ENCODE results near the gene CDH10.
A peak's percentile ranks its signal among the peaks of the same experiment; 100 is the strongest.

The CDH10 gene

GRCh38 chr5:24630918-24631317 lies 13.9 kb downstream of the CDH10 start:
- no peak for TF ChIP-seq JUND (IDR thresholded peaks at IDR 0.05; ENCODE audit: low read depth)

GRCh38 chr5:24629798-24630197 lies 15.0 kb downstream of the CDH10 start:
- in situ Hi-C loops (cut with HindIII; ENCODE audit: low pct_unique_long_range_greater_than_20kb, low sequenced_read_pairs) = no loop called here
- DNase-seq (ENCODE audit: low read depth in 1 of 2, low spot score in 1 of 2) = no peak

More at GRCh38 chr5:24630918-24631317, 13.9 kb downstream of the CDH10 start:
- no peak for DNase-seq (ENCODE audit: low read depth in 1 of 2, low spot score in 1 of 2)
- in situ Hi-C loops (cut with HindIII; ENCODE audit: low pct_unique_long_range_greater_than_20kb, low sequenced_read_pairs) = no loop called here

GRCh38 chr5:24624872-24625271 lies 19.9 kb downstream of the CDH10 start:
- in situ Hi-C loops (cut with HindIII; ENCODE audit: low pct_unique_long_range_greater_than_20kb, low sequenced_read_pairs) = no loop called here
- no peak for DNase-seq (ENCODE audit: low read depth in 1 of 2, low spot score in 1 of 2)
- TF ChIP-seq JUND (IDR thresholded peaks at IDR 0.05; ENCODE audit: low read depth) = no peak

More at GRCh38 chr5:24629798-24630197, 15.0 kb downstream of the CDH10 start:
- TF ChIP-seq JUND (IDR thresholded peaks at IDR 0.05; ENCODE audit: low read depth) = no peak

GRCh38 chr5:24623624-24624023 lies 21.2 kb downstream of the CDH10 start:
- in situ Hi-C loops (cut with HindIII; ENCODE audit: low pct_unique_long_range_greater_than_20kb, low sequenced_read_pairs) = no loop called here
- no peak for TF ChIP-seq JUND (IDR thresholded peaks at IDR 0.05; ENCODE audit: low read depth)

GRCh38 chr5:24623031-24623430 lies 21.7 kb downstream of the CDH10 start:
- in situ Hi-C loops (cut with HindIII; ENCODE audit: low pct_unique_long_range_greater_than_20kb, low sequenced_read_pairs) = no loop called here
- DNase-seq (ENCODE audit: low read depth in 1 of 2, low spot score in 1 of 2) = no peak
- no peak for TF ChIP-seq JUND (IDR thresholded peaks at IDR 0.05; ENCODE audit: low read depth)

More at GRCh38 chr5:24623624-24624023, 21.2 kb downstream of the CDH10 start:
- DNase-seq (ENCODE audit: low read depth in 1 of 2, low spot score in 1 of 2) = no peak

GRCh38 chr5:24621792-24622191 lies 23.0 kb downstream of the CDH10 start:
- DNase-seq (ENCODE audit: low read depth in 1 of 2, low spot score in 1 of 2) = peak in 1 of 2 experiments; percentile 55

GRCh38 chr5:24616566-24616965 lies 28.2 kb downstream of the CDH10 start:
- in situ Hi-C loops (cut with HindIII; ENCODE audit: low pct_unique_long_range_greater_than_20kb, low sequenced_read_pairs) = no loop called here
- no peak for TF ChIP-seq JUND (IDR thresholded peaks at IDR 0.05; ENCODE audit: low read depth)
- DNase-seq (ENCODE audit: low read depth in 1 of 2, low spot score in 1 of 2) = no peak

More at GRCh38 chr5:24621792-24622191, 23.0 kb downstream of the CDH10 start:
- in situ Hi-C loops (cut with HindIII; ENCODE audit: low pct_unique_long_range_greater_than_20kb, low sequenced_read_pairs) = no loop called here
- no peak for TF ChIP-seq JUND (IDR thresholded peaks at IDR 0.05; ENCODE audit: low read depth)

GRCh38 chr5:24615159-24615558 lies 29.6 kb downstream of the CDH10 start:
- no peak for TF ChIP-seq JUND (IDR thresholded peaks at IDR 0.05; ENCODE audit: low read depth)
- in situ Hi-C loops (cut with HindIII; ENCODE audit: low pct_unique_long_range_greater_than_20kb, low sequenced_read_pairs) = no loop called here
- DNase-seq (ENCODE audit: low read depth in 1 of 2, low spot score in 1 of 2) = no peak

GRCh38 chr5:24609706-24610105 lies 35.1 kb downstream of the CDH10 start:
- in situ Hi-C loops (cut with HindIII; ENCODE audit: low pct_unique_long_range_greater_than_20kb, low sequenced_read_pairs) = no loop called here
- no peak for DNase-seq (ENCODE audit: low read depth in 1 of 2, low spot score in 1 of 2)
- no peak for TF ChIP-seq JUND (IDR thresholded peaks at IDR 0.05; ENCODE audit: low read depth)

- in situ Hi-C loops (cut with HindIII; ENCODE audit: low pct_unique_long_range_greater_than_20kb, low sequenced_read_pairs) = no loop called here
- DNase-seq (ENCODE audit: low read depth in 1 of 2, low spot score in 1 of 2) = no peak
Observed at GRCh38 chr5:24606971-24607370, 37.8 kb downstream of the CDH10 start.

GRCh38 chr5:24602188-24602587 lies 42.6 kb downstream of the CDH10 start:
- no peak for TF ChIP-seq JUND (IDR thresholded peaks at IDR 0.05; ENCODE audit: low read depth)
- DNase-seq (ENCODE audit: low read depth in 1 of 2, low spot score in 1 of 2) = no peak
- in situ Hi-C loops (cut with HindIII; ENCODE audit: low pct_unique_long_range_greater_than_20kb, low sequenced_read_pairs) = no loop called here

More at GRCh38 chr5:24606971-24607370, 37.8 kb downstream of the CDH10 start:
- TF ChIP-seq JUND (IDR thresholded peaks at IDR 0.05; ENCODE audit: low read depth) = no peak

- no peak for DNase-seq (ENCODE audit: low read depth in 1 of 2, low spot score in 1 of 2)
- in situ Hi-C loops (cut with HindIII; ENCODE audit: low pct_unique_long_range_greater_than_20kb, low sequenced_read_pairs) = no loop called here
- no peak for TF ChIP-seq JUND (IDR thresholded peaks at IDR 0.05; ENCODE audit: low read depth)
Observed at GRCh38 chr5:24598956-24599355, 45.8 kb downstream of the CDH10 start.

- no peak for TF ChIP-seq JUND (IDR thresholded peaks at IDR 0.05; ENCODE audit: low read depth)
- in situ Hi-C loops (cut with HindIII; ENCODE audit: low pct_unique_long_range_greater_than_20kb, low sequenced_read_pairs) = no loop called here
- no peak for DNase-seq (ENCODE audit: low read depth in 1 of 2, low spot score in 1 of 2)
Observed at GRCh38 chr5:24595329-24595728, 49.4 kb downstream of the CDH10 start.

- in situ Hi-C loops (cut with HindIII; ENCODE audit: low pct_unique_long_range_greater_than_20kb, low sequenced_read_pairs) = no loop called here
- TF ChIP-seq JUND (IDR thresholded peaks at IDR 0.05; ENCODE audit: low read depth) = no peak
- no peak for DNase-seq (ENCODE audit: low read depth in 1 of 2, low spot score in 1 of 2)
Observed at GRCh38 chr5:24591426-24591825, 53.4 kb downstream of the CDH10 start.

Data from T47D (cell line).